ENCODE measurements around the gene ELOVL3.

Gene ELOVL3

GRCh38 chr10:102261196-102261595 is 35.1 kb downstream of the ELOVL3 start:
- DNase-seq, result no peak

DNA sequence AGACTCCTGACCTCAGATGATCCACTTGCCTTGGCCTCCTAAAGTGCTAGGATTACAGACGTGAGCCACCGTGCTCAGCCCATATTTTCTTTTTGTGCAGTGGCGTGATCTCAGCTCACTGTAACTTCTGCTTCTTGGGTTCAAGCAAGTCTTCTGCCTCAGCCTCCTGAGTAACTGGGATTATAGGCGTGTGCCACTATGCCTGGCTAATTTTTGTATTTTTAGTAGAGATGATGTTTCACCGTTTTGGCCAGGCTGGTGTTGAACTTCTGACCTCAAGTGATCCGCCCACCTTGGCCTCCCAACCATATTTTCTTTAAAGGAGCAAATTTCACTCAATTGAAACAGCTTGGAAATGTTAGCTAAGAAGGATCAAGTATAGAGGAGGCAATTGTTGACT is 35.7 kb downstream of the ELOVL3 start:
- DNase-seq, result no peak

DNA sequence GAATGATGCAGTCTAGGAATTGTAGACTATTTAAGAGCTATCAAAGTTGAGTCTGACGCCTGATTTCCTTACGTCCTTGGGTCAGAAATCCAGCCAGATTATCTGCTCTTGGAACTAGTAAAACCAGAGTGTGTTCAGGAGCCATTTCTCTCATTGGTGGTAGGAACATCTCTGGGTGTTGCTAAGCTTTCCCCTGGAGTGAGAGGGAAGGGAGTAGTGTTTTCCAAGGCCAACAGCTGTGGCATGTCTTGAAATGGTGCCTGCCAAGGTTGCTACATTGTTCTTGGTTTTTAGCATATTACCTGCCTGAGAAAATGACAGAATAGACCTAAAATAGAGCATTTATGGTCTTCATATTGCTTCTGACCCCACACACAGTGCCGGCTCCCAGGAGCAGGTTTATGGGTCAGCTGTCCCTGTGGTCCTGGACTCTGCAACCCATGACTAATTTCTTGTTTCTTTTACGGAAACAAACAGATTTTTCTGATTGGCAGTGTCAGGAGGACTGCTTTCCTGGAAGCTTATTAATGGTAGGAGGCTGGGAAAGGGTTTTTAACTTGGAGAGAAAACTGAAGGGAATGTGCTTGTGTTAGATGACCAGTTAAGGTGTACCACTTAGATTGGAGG is 36.8 kb downstream of the ELOVL3 start:
- no peak for DNase-seq

DNA sequence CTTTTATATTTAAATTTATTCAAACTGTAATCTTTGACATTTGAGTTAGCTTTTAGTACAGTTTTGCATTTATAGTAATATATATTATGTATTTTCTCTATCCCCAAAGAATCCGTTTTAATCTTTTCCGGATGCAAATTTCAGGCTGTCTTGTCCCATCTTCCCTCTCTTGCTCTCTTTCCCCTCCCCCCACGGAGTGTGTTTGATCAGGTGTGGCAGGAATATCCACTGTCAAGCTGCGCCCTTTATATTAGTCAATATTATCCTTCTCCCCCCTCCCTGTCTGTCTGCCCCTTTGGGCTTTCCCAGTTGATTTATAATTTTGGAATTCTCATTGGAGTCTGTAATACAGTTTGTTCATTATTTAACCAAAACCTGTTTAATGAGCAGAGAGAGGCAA is 38.3 kb downstream of the ELOVL3 start:
- no peak for DNase-seq

DNA sequence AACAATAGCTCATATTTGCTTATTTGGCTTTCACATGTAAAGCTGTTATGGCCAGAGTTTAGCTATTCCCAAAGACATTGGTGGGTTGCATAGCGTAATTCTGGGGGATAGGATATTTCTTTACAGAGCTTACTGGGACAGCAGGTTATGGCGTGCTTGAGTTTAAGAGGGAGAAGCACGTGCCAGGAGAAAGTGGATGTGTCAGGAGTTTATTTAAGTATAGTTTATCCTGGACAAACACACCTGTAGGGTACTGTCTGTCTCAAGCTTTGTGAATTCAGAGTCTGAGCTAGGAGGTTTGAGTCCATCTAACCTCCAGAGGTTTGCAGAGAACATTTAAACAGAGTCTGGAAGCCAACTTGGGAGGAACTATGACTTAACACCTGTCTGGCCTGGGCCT is 40.6 kb downstream of the ELOVL3 start:
- no peak for DNase-seq

DNA sequence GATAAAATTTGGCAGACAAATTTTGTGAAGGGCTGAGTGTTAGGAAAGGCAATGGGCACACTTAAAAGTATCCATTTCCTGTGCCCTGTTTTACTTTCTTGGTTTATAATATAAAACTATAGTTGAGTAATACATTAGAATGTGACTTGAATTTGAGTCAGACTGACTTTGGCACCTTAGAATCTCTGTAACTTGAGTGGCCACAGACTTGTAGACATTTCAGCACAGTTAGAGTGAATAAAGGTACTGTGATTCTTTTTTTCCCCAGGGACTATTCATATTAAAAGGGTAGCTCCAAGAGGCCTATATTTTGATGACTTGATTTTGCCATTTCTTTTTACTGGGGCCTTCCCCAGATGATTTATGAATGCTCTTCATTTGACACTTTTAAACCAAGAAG is 41.6 kb downstream of the ELOVL3 start:
- DNase-seq, result no peak

GRCh38 chr10:102268375-102268888 is 42.3 kb downstream of the ELOVL3 start:
- DNase-seq, result no peak

GRCh38 chr10:102269017-102269416 is 42.9 kb downstream of the ELOVL3 start:
- DNase-seq, result no peak

DNA sequence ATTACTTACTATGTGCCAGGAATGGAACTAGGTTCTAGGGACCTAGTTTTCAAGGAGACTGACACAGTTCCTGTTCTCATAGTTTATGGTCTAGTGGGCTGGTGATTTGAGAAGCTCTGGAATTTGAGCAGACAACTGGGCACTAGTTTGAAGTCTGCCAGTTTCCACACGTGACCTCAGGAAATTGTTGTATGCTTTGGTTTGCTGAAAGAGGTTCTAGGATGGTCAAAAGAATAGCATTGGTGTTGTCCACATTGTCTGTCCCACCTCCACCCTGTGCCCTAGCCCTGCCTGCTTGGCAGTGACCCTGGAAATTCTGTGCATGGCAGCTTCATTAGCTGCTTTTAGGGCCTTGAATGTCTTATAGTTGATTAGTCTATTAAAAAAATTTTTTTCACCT is 48.0 kb downstream of the ELOVL3 start:
- DNase-seq, result no peak

DNA sequence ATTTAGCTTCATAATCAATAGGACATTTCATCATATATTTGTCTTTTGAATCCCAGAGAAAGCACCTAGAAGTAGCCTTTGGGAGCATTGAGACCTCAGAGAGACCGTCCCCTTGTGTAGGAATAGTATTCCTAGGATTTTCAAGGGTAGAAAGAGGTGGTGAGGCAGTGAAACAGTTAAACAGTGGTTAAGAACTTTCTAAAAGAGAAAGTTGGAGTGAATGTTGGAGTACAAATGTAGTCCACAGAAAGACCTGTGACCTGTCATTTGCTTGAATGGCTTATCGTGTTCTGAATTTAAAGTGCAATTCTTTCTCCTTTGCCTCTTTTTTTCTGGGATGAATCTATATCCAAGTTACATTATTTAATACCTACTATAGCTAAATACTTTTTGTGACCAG is 49.2 kb downstream of the ELOVL3 start:
- no peak for DNase-seq

DNA sequence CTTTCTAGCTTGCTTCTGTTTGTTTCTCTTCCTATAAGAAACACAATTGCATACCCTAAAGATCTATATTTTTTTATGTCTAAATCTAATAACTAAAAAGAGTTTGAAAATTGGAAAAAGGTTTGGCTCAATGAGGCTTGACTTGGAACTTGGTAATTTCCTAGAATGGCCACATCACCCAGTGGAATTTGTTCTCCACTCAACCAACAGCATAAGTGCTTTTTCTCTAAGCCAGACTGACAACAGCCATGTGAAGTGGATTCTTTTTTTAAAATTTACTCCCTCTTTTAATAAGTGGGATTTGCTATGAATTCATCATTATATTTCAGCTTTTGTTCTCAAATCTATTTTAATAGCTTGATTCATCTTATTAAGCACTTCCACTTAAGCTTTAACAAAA is 53.0 kb downstream of the ELOVL3 start:
- no peak for DNase-seq
